Nephron progenitor cell (in vitro differentiated cells): ENCODE results near the gene FLAD1.

Experiments used
- DNase-seq: peaks from one replicate; pipeline ENCODE4 v3.0.0; 2021
- H3K27ac Mint-ChIP-seq: 2 replicates; pipeline ENCODE4 v1.8.0; 2021; ENCODE audit warnings: mild to moderate bottlenecking, moderate library complexity, mixed read lengths
- H3K27me3 Mint-ChIP-seq: 2 replicates; pipeline ENCODE4 v1.8.0; 2021; ENCODE audit warnings: mild to moderate bottlenecking, low read depth, mixed read lengths; ENCODE audit not compliant: poor library complexity
- H3K36me3 Mint-ChIP-seq: 2 replicates; pipeline ENCODE4 v1.8.0; 2021; ENCODE audit warnings: low read depth, mixed read lengths
- H3K4me1 Mint-ChIP-seq: 2 replicates; pipeline ENCODE4 v1.8.0; 2021; ENCODE audit warnings: mixed read lengths
- H3K4me3 Mint-ChIP-seq: 2 replicates; pipeline ENCODE4 v1.8.0; 2021; ENCODE audit warnings: mild to moderate bottlenecking, moderate library complexity, mixed read lengths
- H3K9me3 Mint-ChIP-seq: 2 replicates; pipeline ENCODE4 v1.8.0; 2021; ENCODE audit warnings: mild to moderate bottlenecking, moderate library complexity, mixed read lengths
- TF ChIP-seq, protein P1 (sequence below): fragments of 200-600 bp; sonication (generic); IDR thresholded peaks from 2 replicates; pipeline ENCODE4 v1.5.0; 2021; ENCODE audit warnings: antibody characterized with exemption

The FLAD1 gene

GRCh38 chr1:154963643-154964042 lies 19.5 kb upstream of the FLAD1 start:
- no peak for DNase-seq
- peaks cover 49% of the 10 kb centered on the region for H3K4me1 Mint-ChIP-seq
- H3K9me3 Mint-ChIP-seq = no peaks in the 10 kb centered on the region
- no peaks in the 10 kb centered on the region for H3K27me3 Mint-ChIP-seq
- H3K4me3 Mint-ChIP-seq = no peak overlapping the region
- peaks cover 42% of the 10 kb centered on the region for H3K36me3 Mint-ChIP-seq
- TF ChIP-seq, protein P1, sequence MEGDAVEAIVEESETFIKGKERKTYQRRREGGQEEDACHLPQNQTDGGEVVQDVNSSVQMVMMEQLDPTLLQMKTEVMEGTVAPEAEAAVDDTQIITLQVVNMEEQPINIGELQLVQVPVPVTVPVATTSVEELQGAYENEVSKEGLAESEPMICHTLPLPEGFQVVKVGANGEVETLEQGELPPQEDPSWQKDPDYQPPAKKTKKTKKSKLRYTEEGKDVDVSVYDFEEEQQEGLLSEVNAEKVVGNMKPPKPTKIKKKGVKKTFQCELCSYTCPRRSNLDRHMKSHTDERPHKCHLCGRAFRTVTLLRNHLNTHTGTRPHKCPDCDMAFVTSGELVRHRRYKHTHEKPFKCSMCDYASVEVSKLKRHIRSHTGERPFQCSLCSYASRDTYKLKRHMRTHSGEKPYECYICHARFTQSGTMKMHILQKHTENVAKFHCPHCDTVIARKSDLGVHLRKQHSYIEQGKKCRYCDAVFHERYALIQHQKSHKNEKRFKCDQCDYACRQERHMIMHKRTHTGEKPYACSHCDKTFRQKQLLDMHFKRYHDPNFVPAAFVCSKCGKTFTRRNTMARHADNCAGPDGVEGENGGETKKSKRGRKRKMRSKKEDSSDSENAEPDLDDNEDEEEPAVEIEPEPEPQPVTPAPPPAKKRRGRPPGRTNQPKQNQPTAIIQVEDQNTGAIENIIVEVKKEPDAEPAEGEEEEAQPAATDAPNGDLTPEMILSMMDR = no peak
- H3K27ac Mint-ChIP-seq = peak overlapping the region; percentile 79

- DNase-seq = no peak
- no peak overlapping the region for H3K4me3 Mint-ChIP-seq
Measured at GRCh38 chr1:154964359-154964758, 18.8 kb upstream of the FLAD1 start.

GRCh38 chr1:154966111-154966510 lies 17.0 kb upstream of the FLAD1 start:
- Mint-ChIP-seq H3K27me3 (no peaks in the 10 kb centered on the region), H3K27ac (no peak overlapping the region), H3K36me3 (peaks cover 42% of the 10 kb centered on the region), H3K4me3 (no peak overlapping the region), H3K9me3 (no peaks in the 10 kb centered on the region), H3K4me1 (peaks cover 57% of the 10 kb centered on the region)
- TF ChIP-seq, protein P1 = no peak
- DNase-seq = no peak

More at GRCh38 chr1:154964359-154964758, 18.8 kb upstream of the FLAD1 start:
- Mint-ChIP-seq H3K9me3 (no peaks in the 10 kb centered on the region), H3K27me3 (no peaks in the 10 kb centered on the region), H3K36me3 (peaks cover 42% of the 10 kb centered on the region), H3K27ac (peak overlapping the region; percentile 78), H3K4me1 (peaks cover 56% of the 10 kb centered on the region)
- TF ChIP-seq, protein P1 = no peak

GRCh38 chr1:154967331-154967950 lies 15.7 kb upstream of the FLAD1 start:
- no peak for DNase-seq
- peak overlapping the region; percentile 85 for H3K27ac Mint-ChIP-seq
- H3K4me1 Mint-ChIP-seq = peaks cover 62% of the 10 kb centered on the region
- peak overlapping the region; percentile 88 for H3K4me3 Mint-ChIP-seq
- H3K9me3 Mint-ChIP-seq = no peaks in the 10 kb centered on the region
- no peaks in the 10 kb centered on the region for H3K27me3 Mint-ChIP-seq
- H3K36me3 Mint-ChIP-seq = peaks cover 42% of the 10 kb centered on the region
- TF ChIP-seq, protein P1 = no peak

- no peak for DNase-seq
- Mint-ChIP-seq H3K36me3 (peaks cover 39% of the 10 kb centered on the region), H3K27me3 (no peaks in the 10 kb centered on the region), H3K9me3 (no peaks in the 10 kb centered on the region), H3K27ac (peak overlapping the region; percentile 85), H3K4me1 (peaks cover 57% of the 10 kb centered on the region), H3K4me3 (peak overlapping the region; percentile 88)
- TF ChIP-seq, protein P1 = no peak
Measured at GRCh38 chr1:154968731-154969130, 14.4 kb upstream of the FLAD1 start.

- Mint-ChIP-seq H3K27ac (peak overlapping the region; percentile 69), H3K4me3 (peak overlapping the region; percentile 88), H3K27me3 (no peaks in the 10 kb centered on the region), H3K9me3 (no peaks in the 10 kb centered on the region), H3K36me3 (peaks cover 34% of the 10 kb centered on the region), H3K4me1 (peaks cover 52% of the 10 kb centered on the region)
- TF ChIP-seq, protein P1 = no peak
- no peak for DNase-seq
Measured at GRCh38 chr1:154969246-154969645, 13.9 kb upstream of the FLAD1 start.
